PFSK-1 (cell line): Measurements from ENCODE around the gene BRD3OS.

Source experiments
- FOXP2 ChIP-seq: optimal IDR thresholded peaks from 2 replicates; pipeline ENCODE3; 2011; ENCODE audit warnings: borderline replicate concordance, control low read depth, inconsistent platforms; ENCODE audit not compliant: insufficient read depth; ENCODE audit errors: extremely low read length, extremely low read depth
- POLR2AphosphoS5 ChIP-seq: IDR thresholded peaks from 2 replicates; pipeline ENCODE4 v1.6.1; 2012; ENCODE audit warnings: low read depth, mild to moderate bottlenecking, control low read depth, low read length, moderate library complexity
- SIN3A ChIP-seq: IDR thresholded peaks from 2 replicates; pipeline ENCODE4 v1.6.1; 2012; ENCODE audit warnings: mild to moderate bottlenecking, low read length, moderate library complexity, borderline replicate concordance; ENCODE audit not compliant: insufficient read depth
- TAF1 ChIP-seq: IDR thresholded peaks from 2 replicates; pipeline ENCODE4 v1.6.1; 2012; ENCODE audit warnings: low read length, control low read depth, borderline replicate concordance; ENCODE audit not compliant: insufficient read depth
- TF ChIP-seq, protein P1 (sequence below), 2 experiments: IDR thresholded peaks; 2 replicates each; pipeline versions ENCODE4 v1.6.1 to v1.8.0; 2011 to 2012; ENCODE audit warnings: low read depth in 2 of 2, low read length in 2 of 2, control low read depth in 1 of 2, inconsistent platforms in 1 of 2, mild to moderate bottlenecking in 1 of 2, moderate library complexity in 1 of 2; ENCODE audit not compliant: insufficient read depth in 1 of 2

- TF ChIP-seq TAF1 (0 out of 2 replicates have a peak, but pooled peaks have one; percentile 31), SIN3A (no peak), POLR2AphosphoS5 (peak; percentile 48; the same call in 1 of the 2 replicates), FOXP2 (peak; percentile 99)
- TF ChIP-seq, protein P1, sequence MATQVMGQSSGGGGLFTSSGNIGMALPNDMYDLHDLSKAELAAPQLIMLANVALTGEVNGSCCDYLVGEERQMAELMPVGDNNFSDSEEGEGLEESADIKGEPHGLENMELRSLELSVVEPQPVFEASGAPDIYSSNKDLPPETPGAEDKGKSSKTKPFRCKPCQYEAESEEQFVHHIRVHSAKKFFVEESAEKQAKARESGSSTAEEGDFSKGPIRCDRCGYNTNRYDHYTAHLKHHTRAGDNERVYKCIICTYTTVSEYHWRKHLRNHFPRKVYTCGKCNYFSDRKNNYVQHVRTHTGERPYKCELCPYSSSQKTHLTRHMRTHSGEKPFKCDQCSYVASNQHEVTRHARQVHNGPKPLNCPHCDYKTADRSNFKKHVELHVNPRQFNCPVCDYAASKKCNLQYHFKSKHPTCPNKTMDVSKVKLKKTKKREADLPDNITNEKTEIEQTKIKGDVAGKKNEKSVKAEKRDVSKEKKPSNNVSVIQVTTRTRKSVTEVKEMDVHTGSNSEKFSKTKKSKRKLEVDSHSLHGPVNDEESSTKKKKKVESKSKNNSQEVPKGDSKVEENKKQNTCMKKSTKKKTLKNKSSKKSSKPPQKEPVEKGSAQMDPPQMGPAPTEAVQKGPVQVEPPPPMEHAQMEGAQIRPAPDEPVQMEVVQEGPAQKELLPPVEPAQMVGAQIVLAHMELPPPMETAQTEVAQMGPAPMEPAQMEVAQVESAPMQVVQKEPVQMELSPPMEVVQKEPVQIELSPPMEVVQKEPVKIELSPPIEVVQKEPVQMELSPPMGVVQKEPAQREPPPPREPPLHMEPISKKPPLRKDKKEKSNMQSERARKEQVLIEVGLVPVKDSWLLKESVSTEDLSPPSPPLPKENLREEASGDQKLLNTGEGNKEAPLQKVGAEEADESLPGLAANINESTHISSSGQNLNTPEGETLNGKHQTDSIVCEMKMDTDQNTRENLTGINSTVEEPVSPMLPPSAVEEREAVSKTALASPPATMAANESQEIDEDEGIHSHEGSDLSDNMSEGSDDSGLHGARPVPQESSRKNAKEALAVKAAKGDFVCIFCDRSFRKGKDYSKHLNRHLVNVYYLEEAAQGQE (IDR thresholded peaks at IDR 0.05; ENCODE audit: insufficient read depth in 1 of 2, low read depth in 2 of 2, low read length in 2 of 2), result no peak
Measured at GRCh38 chr9:134067904-134068743, 42.8 kb downstream of the BRD3OS start, which contains the start of gene BRD3.
